RWPE1 (cell line): ENCODE data around the gene MDGA2.

Experiments used
- CTCF ChIA-PET: fragments of 350-600 bp; sonication (Branson Sonifier 250); formaldehyde crosslinking; extraction: SDS; loops from one replicate; lab custom pipeline; 2021; lab: Yijun Ruan, JAX
- POLR2A ChIA-PET: fragments of 400-600 bp; formaldehyde crosslinking; extraction: SDS; loops from one replicate; lab custom pipeline; 2020; ENCODE audit warnings: antibody characterized with exemption; ENCODE audit not compliant: low non-redundant PET; lab: Yijun Ruan, JAX
- DNase-seq: peaks from one replicate; pipeline ENCODE4 v3.0.0; 2012; ENCODE audit warnings: low spot score
- H3K27ac ChIP-seq: fragments of 450-650 bp; 2 replicates; pipeline ENCODE4 v1.5.1; 2017
- TF ChIP-seq, protein P1 (sequence below): fragments of 450-650 bp; conservative IDR thresholded peaks from 2 replicates; pipeline ENCODE4 v1.5.1; 2017; ENCODE audit warnings: low read depth, mild to moderate bottlenecking

The MDGA2 gene

DNA sequence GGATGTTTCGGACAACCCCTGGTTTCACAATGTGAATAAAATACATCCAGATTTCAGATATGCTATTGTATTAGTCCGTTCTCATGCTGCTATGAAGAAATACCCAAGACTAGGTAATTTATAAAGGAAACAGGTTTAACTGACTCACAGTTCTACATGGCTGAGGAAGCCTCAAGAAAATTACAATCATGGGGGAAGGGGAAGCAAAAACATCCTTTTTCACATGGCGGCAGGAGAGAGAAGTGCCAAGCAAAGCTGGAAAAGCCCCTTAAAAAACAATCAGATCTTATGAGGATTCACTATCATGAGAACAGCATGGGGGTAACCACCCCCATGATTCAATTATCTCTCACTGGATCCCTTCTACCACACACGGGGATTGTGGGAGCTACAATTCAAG lies 451.7 kb downstream of the MDGA2 start:
- no peak for DNase-seq
- ChIA-PET CTCF (interaction anchor here (0.7 kb wide), 1 partner anchor 544 kb away, joined by 3 read pairs; no protein-coding TSS in a partner anchor), POLR2A (no interaction called here)
- no peak overlapping the region for H3K27ac ChIP-seq
- TF ChIP-seq, protein P1, sequence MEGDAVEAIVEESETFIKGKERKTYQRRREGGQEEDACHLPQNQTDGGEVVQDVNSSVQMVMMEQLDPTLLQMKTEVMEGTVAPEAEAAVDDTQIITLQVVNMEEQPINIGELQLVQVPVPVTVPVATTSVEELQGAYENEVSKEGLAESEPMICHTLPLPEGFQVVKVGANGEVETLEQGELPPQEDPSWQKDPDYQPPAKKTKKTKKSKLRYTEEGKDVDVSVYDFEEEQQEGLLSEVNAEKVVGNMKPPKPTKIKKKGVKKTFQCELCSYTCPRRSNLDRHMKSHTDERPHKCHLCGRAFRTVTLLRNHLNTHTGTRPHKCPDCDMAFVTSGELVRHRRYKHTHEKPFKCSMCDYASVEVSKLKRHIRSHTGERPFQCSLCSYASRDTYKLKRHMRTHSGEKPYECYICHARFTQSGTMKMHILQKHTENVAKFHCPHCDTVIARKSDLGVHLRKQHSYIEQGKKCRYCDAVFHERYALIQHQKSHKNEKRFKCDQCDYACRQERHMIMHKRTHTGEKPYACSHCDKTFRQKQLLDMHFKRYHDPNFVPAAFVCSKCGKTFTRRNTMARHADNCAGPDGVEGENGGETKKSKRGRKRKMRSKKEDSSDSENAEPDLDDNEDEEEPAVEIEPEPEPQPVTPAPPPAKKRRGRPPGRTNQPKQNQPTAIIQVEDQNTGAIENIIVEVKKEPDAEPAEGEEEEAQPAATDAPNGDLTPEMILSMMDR, result no peak

DNA sequence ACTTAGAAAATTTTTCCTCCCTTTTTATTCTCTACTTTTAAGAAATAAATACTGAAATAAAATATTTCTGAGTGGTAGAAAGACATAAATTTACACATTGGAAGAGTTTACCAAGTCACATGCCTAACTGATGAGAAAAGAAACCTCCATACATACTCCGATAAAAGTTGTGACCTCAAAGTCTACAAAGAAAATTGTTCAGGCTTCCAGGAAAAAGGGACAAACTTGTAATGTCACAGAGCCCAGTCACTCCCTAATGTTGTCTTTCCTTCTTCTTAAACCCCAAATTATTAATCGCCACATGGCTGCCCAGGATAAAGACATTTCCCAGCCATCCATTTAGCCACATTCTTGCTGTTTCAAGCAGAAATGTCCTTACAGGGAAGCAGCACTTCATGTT lies 455.3 kb downstream of the MDGA2 start:
- ChIA-PET CTCF (no interaction called here), POLR2A (no interaction called here)
- TF ChIP-seq, protein P1, result no peak
- H3K27ac ChIP-seq, result no peak overlapping the region
- no peak for DNase-seq

DNA sequence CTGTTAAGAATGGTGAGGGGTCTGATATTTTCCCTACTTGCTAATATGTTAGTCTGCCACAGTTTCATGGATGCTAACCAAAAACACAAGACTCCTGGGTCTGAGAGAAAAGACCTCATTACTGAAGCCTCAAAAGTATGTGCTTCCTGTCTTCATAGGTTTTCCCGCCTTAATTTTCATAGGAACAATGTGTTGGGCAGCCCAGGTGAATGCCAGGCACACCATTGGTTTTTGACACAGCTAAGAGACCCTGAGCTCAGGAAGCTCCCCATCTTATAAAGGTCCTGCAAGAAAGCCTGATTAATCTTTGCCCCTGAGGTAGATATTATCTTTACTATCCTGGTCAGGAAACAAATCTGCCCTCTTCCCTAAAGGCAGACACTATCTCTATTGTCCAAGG lies 464.1 kb downstream of the MDGA2 start:
- CTCF ChIA-PET, result no interaction called here
- H3K27ac ChIP-seq, result no peak overlapping the region
- no peak for DNase-seq
- TF ChIP-seq, protein P1, result no peak
- POLR2A ChIA-PET, result no interaction called here

DNA sequence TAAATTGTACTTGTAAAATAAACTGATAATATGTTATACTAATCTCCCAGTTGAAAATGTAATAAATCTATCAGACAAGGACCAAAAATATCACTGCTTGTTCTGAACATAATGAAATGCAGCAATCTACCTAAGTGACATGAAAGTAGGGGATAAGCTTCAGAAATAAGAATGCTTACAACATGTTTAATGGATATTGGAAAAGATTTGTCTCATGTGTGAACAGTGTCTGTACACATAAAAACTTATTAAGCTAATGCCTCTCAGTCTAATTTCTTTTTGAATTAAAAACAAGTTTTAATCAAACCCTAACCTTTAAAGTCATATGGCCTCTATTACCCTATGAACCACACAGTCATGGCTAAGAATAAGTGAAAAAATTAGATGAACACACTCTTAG lies 465.3 kb downstream of the MDGA2 start:
- CTCF ChIA-PET, result no interaction called here

DNA sequence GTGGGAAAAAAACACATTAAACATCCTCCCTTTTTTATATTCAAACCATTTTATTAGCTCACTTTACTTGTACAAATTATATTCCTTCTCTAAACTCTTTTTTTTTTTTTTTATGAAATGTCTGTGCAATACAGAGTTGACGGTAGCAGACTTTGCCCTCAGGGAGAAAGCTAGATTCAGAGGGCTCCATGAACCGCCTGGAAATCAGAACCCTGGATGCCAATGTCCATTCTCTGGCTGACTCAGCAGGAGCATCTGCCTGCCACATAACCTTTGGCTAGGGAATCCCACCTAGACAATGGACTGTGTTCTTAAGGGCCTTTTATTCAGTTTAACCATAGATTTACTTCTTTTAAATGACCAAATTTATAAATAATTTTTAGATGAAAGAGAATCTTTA lies 467.0 kb downstream of the MDGA2 start:
- H3K27ac ChIP-seq, result no peak overlapping the region
- POLR2A ChIA-PET, result no interaction called here
- TF ChIP-seq, protein P1, result no peak
- DNase-seq, result no peak
- CTCF ChIA-PET, result no interaction called here

More for the DNA sequence above, 465.3 kb downstream of the MDGA2 start:
- H3K27ac ChIP-seq, result no peak overlapping the region
- DNase-seq, result no peak
- TF ChIP-seq, protein P1, result no peak
- POLR2A ChIA-PET, result no interaction called here

DNA sequence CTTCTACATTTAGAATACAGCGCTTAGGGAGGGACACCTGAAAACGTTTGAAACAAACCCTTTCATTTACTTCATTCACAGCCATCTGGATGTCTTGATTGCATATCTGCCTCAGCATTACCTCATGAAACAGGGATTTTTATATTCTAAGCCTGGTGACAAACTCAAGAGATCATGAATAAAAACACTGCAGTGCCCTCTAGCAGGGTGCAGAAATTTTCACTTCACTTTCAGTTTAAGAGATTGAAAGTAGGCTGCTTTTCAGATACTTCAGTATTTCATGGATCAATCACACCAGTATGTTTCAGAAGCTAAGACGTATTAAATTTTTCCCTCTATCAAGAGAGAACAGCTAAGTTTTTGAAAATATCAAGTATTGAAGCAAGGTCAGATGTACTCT lies 467.8 kb downstream of the MDGA2 start:
- ChIA-PET POLR2A (no interaction called here), CTCF (interaction anchor here (0.6 kb wide), 1 partner anchor 115 kb away, joined by 3 read pairs; no protein-coding TSS in a partner anchor)
- TF ChIP-seq, protein P1, result no peak
- H3K27ac ChIP-seq, result no peak overlapping the region
- no peak for DNase-seq
